GM21825 (cell line): Measurements from ENCODE around the gene ATAT1.
"Not testable (repeated sequence)": the region's sequence is repeated elsewhere in the genome, so short reads cannot be mapped to it uniquely, and the experiment has no call there.

ENCODE experiments used
- ATAC-seq: cut with Tn5 transposase; IDR thresholded peaks from one replicate; pipeline ENCODE4 v1.9.1; 2021; ENCODE audit warnings: mild to moderate bottlenecking, moderate library complexity; ENCODE audit not compliant: unreplicated experiment

The ATAT1 gene

DNA sequence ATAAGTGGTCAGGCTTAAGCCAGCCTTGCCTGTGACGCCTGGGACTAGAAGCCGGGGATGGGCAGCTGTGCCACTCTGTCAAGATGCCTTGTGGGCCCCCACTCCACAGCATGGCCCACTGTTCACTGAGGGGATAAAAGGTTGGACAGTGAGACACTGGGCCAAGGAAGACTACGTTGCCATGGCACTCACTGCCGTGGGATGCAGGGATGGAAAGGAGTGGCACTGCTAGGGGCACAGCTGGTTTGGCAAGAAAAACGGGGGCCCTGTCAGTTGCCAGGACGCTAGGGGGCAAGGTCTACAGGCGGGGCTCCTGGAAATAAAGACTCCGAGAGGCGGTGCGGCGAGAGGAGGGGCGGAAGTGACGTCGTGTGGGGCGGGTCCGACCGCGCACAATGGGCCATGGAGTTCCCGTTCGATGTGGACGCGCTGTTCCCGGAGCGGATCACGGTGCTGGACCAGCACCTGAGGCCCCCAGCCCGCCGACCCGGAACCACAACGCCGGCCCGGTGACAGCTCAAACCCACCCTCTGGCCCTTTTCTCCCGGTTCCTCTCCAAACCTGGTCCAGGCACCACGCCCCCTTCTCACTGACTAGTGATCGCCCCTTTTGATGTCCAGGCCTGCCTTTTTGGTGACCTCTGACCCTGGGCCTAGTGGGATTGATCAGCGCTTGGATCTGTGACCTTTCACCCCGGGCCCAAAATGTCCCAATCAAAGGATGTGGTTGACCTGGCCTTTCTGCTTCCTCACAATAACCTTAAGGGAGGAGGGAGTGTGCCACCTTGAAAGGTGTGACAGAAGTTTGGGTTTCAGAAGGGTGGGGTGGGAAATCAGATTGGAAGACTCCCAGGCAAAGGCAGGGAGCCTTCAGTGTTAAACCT lies at the start of gene ATAT1:
ATAT1 (plus strand) TSS at position 391 of the 883 bp plus-strand sequence.
- ATAC-seq: peak; percentile 82

- ATAC-seq: no peak
Observed at GRCh38 chr6:30578051-30578450, 48.6 kb upstream of the ATAT1 start.

DNA sequence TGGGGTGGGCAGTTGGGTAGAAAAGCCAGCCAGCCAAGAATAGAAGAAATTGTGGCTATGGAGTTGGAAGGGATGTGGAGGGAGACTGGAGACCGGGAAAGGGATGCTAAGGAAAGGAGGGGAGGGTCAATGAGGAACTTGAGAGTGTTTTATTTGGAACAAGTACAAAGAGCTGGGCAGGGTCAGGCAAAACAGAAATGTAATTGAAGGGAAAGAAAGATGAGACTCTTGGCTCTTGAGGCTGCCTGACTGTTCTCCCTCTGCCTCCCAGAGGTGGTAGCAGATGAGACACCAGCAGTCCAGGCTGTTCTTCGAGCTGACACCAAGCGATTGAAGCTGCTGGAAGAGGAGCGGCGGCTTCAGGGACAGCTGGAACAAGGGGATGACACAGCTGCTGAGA lies 42.8 kb upstream of the ATAT1 start:
- ATAC-seq: no peak

- no peak for ATAC-seq
Observed at GRCh38 chr6:30589754-30590358, 36.8 kb upstream of the ATAT1 start.

GRCh38 chr6:30590509-30590908 lies 36.2 kb upstream of the ATAT1 start:
- no peak for ATAC-seq

DNA sequence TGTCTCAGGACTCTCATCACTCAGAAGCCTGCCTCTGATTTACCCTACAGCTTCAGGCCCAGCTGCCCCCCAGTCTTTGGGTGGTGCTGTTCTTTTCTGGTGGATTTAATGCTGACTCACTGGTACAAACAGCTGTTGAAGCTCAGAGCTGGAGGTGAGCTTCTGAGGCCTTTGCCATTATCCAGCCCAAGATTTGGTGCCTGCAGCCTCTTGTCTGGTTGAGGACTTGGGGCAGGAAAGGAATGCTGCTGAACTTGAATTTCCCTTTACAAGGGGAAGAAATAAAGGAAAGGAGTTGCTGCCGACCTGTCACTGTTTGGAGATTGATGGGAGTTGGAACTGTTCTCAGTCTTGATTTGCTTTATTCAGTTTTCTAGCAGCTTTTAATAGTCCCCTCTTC lies 35.7 kb upstream of the ATAT1 start:
- no peak for ATAC-seq

- no peak for ATAC-seq
Observed at GRCh38 chr6:30592287-30592686, 34.4 kb upstream of the ATAT1 start.

- ATAC-seq: not testable (repeated sequence)
Observed at GRCh38 chr6:30597315-30598144, 29.1 kb upstream of the ATAT1 start.

GRCh38 chr6:30598912-30599624 lies 27.6 kb upstream of the ATAT1 start:
- no peak for ATAC-seq

DNA sequence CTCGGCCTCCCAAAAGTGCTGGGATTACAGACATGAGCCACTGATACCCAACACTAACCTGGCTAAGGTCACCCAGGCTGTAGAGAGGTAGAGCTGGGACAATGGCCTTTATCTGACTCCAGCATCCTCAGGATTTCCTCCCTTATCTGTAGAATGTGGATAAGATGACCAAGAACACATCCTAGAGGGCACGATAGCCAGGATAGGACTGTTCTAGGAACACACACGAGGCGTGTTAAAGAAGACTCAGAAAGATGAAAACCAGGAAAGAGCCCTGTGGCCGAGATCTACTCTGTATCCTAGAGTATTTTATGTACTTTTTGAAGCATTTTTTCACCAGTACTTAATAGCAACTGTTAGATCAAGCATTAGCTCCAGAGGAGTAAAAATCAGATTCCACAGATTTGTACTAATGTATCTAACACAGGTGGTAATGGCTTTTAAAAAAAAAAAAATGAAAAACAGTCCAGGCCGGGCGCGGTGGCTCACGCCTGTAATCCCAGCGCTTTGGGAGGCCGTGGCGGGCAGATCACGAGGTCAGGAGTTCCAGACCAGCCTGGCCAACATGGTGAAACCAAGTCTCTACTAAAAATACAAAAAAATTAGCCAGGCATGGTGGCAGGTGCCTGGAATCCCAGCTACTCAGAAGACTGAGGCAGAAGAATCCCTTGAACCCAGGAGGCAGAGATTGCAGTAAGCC lies 26.9 kb upstream of the ATAT1 start:
- no peak for ATAC-seq

GRCh38 chr6:30600451-30600961 lies 26.2 kb upstream of the ATAT1 start:
- ATAC-seq: no peak

DNA sequence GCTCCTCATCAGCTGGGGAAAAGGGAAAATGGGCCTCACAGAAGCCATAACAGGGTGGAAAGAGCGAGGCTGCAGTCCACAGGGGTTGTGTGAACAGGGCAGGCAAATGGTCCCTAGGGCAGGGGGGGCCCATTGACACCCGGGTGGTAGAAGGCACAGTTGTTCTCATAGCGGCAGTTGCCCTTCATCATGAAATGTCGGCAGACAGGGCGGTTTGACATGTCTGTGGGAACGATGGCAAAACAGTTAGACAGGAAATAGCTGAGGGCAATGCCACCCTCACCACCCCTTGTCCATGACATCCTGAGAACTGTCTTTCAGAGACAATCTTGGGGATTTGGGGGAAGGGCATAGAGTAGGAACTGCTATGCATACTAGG lies 25.2 kb upstream of the ATAT1 start:
- ATAC-seq: no peak

DNA sequence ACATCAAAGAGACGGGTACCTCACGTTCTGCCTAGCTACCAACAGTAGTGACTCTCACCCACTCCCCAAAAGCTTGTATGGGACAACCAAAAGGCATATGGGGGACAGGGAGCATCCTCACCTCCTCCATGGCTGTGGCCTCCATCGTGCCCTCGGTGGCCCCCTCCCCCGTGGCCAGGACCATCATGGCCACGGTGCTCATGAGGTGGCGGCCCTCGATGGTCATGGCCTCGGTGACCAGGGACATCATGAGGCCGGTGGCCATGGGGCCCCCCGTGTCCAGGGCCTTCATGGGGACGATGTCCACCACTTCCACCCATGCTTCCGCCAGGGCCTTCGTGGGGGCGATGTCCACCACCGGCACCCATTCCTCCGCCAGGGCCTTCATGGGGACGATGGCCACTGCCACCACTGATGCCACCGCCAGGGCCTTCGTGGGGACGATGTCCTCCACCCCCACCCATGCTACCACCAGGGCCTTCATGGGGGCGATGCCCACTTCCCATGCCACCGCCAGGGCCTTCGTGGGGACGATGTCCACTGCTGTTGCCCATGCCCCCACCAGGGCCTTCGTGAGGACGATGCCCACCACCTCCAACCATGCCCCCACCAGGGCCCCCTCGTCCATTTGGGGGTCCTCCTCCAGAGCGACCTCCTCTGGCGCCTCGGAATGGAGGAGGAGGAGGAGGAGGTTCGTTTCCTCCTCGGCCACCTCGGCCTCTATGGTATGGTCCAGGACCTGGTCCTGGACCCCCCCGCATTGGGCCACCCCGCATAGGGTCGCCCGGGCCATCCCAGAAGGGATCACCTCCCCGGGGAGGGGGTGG lies 24.6 kb upstream of the ATAT1 start:
- ATAC-seq: no peak

DNA sequence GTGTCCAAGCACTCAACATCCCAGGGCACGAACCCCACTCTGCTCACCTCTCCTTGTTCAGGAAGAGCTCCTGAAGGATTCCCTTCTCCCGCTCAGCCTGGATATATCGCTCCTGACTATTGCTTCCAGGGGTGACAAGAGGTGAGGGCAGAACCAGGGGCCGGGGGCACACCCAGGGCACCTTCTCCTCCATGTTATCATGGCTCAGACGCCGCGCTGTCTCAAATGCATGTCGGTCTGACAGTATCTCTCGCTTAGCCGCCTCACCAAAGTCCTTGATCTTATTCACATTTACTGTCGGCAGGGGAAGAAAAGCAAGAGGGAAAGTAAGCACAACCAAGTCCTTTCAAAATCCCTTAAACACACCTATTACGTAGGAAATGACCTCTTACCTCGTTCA lies 22.7 kb upstream of the ATAT1 start:
- no peak for ATAC-seq

GRCh38 chr6:30610065-30610464 lies 16.6 kb upstream of the ATAT1 start:
- ATAC-seq: no peak

DNA sequence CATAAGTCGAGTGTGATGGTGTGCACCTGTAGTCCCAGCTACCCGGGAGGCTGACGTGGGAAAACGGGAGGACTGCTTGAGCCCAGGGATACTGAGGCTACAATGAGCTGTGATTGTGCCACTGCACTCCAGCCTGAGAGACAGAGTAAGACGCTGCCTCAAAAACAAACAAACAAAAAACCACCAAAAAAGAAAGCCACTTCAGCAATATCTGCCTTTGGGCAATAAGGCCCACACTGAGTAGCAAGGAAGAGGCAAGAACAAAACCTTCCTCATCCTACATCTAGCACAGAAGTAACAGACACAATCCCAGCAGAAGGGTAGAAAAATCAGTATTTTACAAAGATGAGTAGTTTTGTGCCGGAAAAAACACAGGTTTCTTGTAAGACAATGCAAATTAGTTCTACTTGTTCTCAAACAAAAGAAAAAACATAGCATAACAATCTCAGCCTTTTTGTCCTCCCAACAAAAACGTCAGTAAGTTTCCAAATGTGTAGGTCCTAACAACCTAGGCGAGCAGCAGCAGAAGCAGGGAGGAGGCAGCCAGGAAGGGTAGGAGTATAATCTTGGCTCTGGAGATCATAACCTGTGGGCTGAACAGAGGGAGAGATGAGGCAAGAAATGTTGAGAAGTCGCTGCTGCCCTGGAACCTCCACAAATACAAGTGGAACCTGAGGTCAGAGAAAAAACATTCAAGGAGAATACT lies 15.4 kb upstream of the ATAT1 start:
- no peak for ATAC-seq

DNA sequence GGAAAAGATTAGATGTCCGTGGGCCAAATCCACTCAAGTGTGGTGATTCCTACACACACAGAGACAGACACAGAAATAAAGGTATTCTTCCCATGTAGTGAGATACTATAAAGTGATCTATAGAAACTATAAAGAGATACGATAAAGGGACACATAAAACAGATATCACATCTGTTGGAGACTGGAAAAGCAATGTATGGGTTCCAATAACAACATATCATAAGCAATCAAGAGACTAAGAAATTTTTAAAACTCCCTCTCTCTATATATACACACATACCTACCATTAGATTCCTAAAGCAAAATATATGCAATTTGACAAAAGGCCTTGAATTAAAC lies 14.8 kb upstream of the ATAT1 start:
- ATAC-seq: no peak

DNA sequence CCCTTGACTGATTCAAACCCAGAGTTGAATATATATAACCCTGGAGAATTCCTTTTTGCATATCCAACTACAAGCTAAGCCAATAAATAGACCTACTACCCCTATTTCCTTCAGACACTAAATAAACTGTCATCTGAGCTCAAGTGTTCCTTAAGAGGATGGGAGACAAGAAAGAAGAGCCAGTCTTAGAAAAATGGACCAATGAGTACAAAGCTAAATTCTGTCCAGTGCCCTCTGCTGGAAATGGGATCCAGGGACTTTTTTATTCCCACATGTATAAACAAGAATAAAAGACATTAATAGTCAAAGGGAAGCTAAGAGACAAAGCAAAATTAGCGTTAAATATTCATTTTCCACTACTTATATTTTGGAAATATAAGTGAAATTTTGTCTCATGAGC lies 14.5 kb upstream of the ATAT1 start:
- no peak for ATAC-seq
